Measurements from ENCODE around the gene PHF21B. TPM values are rescaled to one million over a fixed set of nuclear protein-coding genes. Genes with fewer than 3 reads are reported as not detected.

The PHF21B gene
- total RNA-seq, 2 experiments from 2014 or later: 0.92 to 1.1 TPM

- POLR2A ChIA-PET: no interaction called here
- Mint-ChIP-seq H3K9me3 (no peaks in the 10 kb centered on the region), H3K36me3 (ENCODE audit: low read depth) (no peaks in the 10 kb centered on the region), H3K27ac (no peak overlapping the region), H3K4me3 (no peak overlapping the region), H3K4me1 (ENCODE audit: low read depth) (no peaks in the 10 kb centered on the region), H3K27me3 (peaks cover 2% of the 10 kb centered on the region)
- no peak for DNase-seq
- intact Hi-C loops (cut with micrococcal nuclease): no loop called here
- TF ChIP-seq CTCF (IDR thresholded peaks at IDR 0.05): no peak
- ATAC-seq: no peak
- CTCF ChIA-PET: no interaction called here
Measured at GRCh38 chr22:44938886-44939285, 70.9 kb downstream of the PHF21B start.

GRCh38 chr22:44937216-44937615 is 72.6 kb downstream of the PHF21B start:
- ChIA-PET CTCF (no interaction called here), POLR2A (no interaction called here)
- ATAC-seq (no peak), DNase-seq (no peak)
- TF ChIP-seq CTCF (IDR thresholded peaks at IDR 0.05): no peak
- no peaks in the 10 kb centered on the region for H3K36me3 Mint-ChIP-seq (ENCODE audit: low read depth)
- no peak overlapping the region for H3K4me3 Mint-ChIP-seq
- intact Hi-C loops (cut with micrococcal nuclease): no loop called here
- H3K4me1 Mint-ChIP-seq (ENCODE audit: low read depth): no peaks in the 10 kb centered on the region
- no peaks in the 10 kb centered on the region for H3K9me3 Mint-ChIP-seq
- no peaks in the 10 kb centered on the region for H3K27me3 Mint-ChIP-seq
- H3K27ac Mint-ChIP-seq: no peak overlapping the region

GRCh38 chr22:44936201-44936600 is 73.6 kb downstream of the PHF21B start:
- TF ChIP-seq CTCF (IDR thresholded peaks at IDR 0.05): no peak
- no peaks in the 10 kb centered on the region for H3K27me3 Mint-ChIP-seq
- ATAC-seq (no peak), DNase-seq (no peak)
- no peaks in the 10 kb centered on the region for H3K9me3 Mint-ChIP-seq
- ChIA-PET POLR2A (no interaction called here), CTCF (no interaction called here)
- intact Hi-C loops (cut with micrococcal nuclease): no loop called here
- H3K4me1 Mint-ChIP-seq (ENCODE audit: low read depth): no peaks in the 10 kb centered on the region
- no peak overlapping the region for H3K4me3 Mint-ChIP-seq
- no peak overlapping the region for H3K27ac Mint-ChIP-seq
- no peaks in the 10 kb centered on the region for H3K36me3 Mint-ChIP-seq (ENCODE audit: low read depth)

GRCh38 chr22:44935724-44936123 is 74.1 kb downstream of the PHF21B start:
- no peaks in the 10 kb centered on the region for H3K9me3 Mint-ChIP-seq
- POLR2A ChIA-PET: no interaction called here
- CTCF ChIA-PET: no interaction called here
- no peaks in the 10 kb centered on the region for H3K4me1 Mint-ChIP-seq (ENCODE audit: low read depth)
- intact Hi-C loops (cut with micrococcal nuclease): no loop called here
- H3K27me3 Mint-ChIP-seq: no peaks in the 10 kb centered on the region
- H3K27ac Mint-ChIP-seq: no peak overlapping the region
- no peak for ATAC-seq
- no peaks in the 10 kb centered on the region for H3K36me3 Mint-ChIP-seq (ENCODE audit: low read depth)
- no peak for TF ChIP-seq CTCF (IDR thresholded peaks at IDR 0.05)
- no peak overlapping the region for H3K4me3 Mint-ChIP-seq
- no peak for DNase-seq

- ChIA-PET POLR2A (no interaction called here), CTCF (no interaction called here)
- intact Hi-C loops (cut with micrococcal nuclease): no loop called here
- ATAC-seq: no peak
- Mint-ChIP-seq H3K36me3 (ENCODE audit: low read depth) (no peaks in the 10 kb centered on the region), H3K27ac (no peak overlapping the region), H3K27me3 (no peaks in the 10 kb centered on the region), H3K9me3 (no peaks in the 10 kb centered on the region), H3K4me1 (ENCODE audit: low read depth) (no peaks in the 10 kb centered on the region), H3K4me3 (no peak overlapping the region)
- DNase-seq: no peak
- no peak for TF ChIP-seq CTCF (IDR thresholded peaks at IDR 0.05)
Measured at GRCh38 chr22:44934454-44934735, 75.4 kb downstream of the PHF21B start.

Measured in activated CD8-positive, alpha-beta T cell treated with anti-CD3 and anti-CD28 coated beads for 36 hours (primary cell).